Ectodermal cell (in vitro differentiated cells): ENCODE data around the gene PIGL. TPM values are rescaled to one million over a fixed set of nuclear protein-coding genes. Genes with fewer than 3 reads are reported as not detected.
"Not testable (repeated sequence)": the region's sequence is repeated elsewhere in the genome, so short reads cannot be mapped to it uniquely, and the experiment has no call there.

Experiments
- H3K27ac ChIP-seq: 2 replicates; pipeline ENCODE4 v1.7.0; 2013; ENCODE audit warnings: mild to moderate bottlenecking, low read depth, low read length; ENCODE audit not compliant: insufficient read depth, poor library complexity, severe bottlenecking
- H3K27me3 ChIP-seq: 2 replicates; pipeline ENCODE4 v1.7.0; 2013; ENCODE audit warnings: mild to moderate bottlenecking, low read length; ENCODE audit not compliant: insufficient read depth, control insufficient read depth, poor library complexity, severe bottlenecking
- H3K36me3 ChIP-seq: one replicate; pipeline ENCODE4 v1.7.0; 2013; ENCODE audit warnings: low read length; ENCODE audit not compliant: control insufficient read depth, insufficient read depth
- H3K4me1 ChIP-seq: one replicate; pipeline ENCODE4 v1.7.0; 2013; ENCODE audit warnings: low read length; ENCODE audit not compliant: control insufficient read depth, insufficient read depth
- H3K4me3 ChIP-seq: 2 replicates; pipeline ENCODE4 v1.7.0; 2013; ENCODE audit warnings: low read depth, low read length, control low read depth; ENCODE audit not compliant: insufficient read depth
- H3K9me3 ChIP-seq: 2 replicates; pipeline ENCODE4 v1.7.0; 2013; ENCODE audit warnings: mild to moderate bottlenecking, low read length, moderate library complexity; ENCODE audit not compliant: control insufficient read depth
- WGBS, 2 experiments: methylation state at CpG; one replicate each; pipeline ENCODE4 v1.1.7; 2013; ENCODE audit warnings: missing lambda C conversion rate in 2 of 2; 5-methylcytosine and 5-hydroxymethylcytosine counted together
- polyA plus RNA-seq, 4 experiments: library from polyadenylated mRNA; stranded (reverse); fragments of 50-300 nt; gene quantifications; one replicate each; pipeline ENCODE4 v1.2.3, GENCODE V29; 2013

PIGL gene
- polyA plus RNA-seq (2013, experiment 1 of 4) = 33.6 TPM
- polyA plus RNA-seq (2013, experiment 2 of 4) = 31.0 TPM
- 30.5 TPM for polyA plus RNA-seq (2013, experiment 3 of 4)
- 34.9 TPM for polyA plus RNA-seq (2013, experiment 4 of 4)

- Histone ChIP-seq H3K4me1 (peaks cover 7% of the 10 kb centered on the region), H3K27ac (peak within 1 kb of the TSS; percentile 94)
- WGBS, 2 experiments = 1 to 2% methylated on average over 29 of the region's 29 CpGs
These were observed at the start of gene PIGL for GRCh38 chr17:16217002-16217635. TSS of gene PIGL (plus strand) at chr17:16217210. CDS start at chr17:16217227, 17 bp downstream.

GRCh38 chr17:16171613-16172012 is 45.4 kb upstream of the PIGL start:
- H3K4me3 ChIP-seq = no peak overlapping the region
- WGBS, 2 experiments = 95% methylated on average over 7 of the region's 7 CpGs
- no peaks in the 10 kb centered on the region for H3K4me1 ChIP-seq
- H3K36me3 ChIP-seq = no peaks in the 10 kb centered on the region
- no peaks in the 10 kb centered on the region for H3K9me3 ChIP-seq
- H3K27ac ChIP-seq = no peak overlapping the region
- no peaks in the 10 kb centered on the region for H3K27me3 ChIP-seq

More at GRCh38 chr17:16217002-16217635, at the start of gene PIGL:
- no peaks in the 10 kb centered on the region for H3K36me3 ChIP-seq
- no peaks in the 10 kb centered on the region for H3K9me3 ChIP-seq
- no peaks in the 10 kb centered on the region for H3K27me3 ChIP-seq
- H3K4me3 ChIP-seq = peak within 1 kb of the TSS; percentile 92

GRCh38 chr17:16178836-16179235 is 38.2 kb upstream of the PIGL start:
- Histone ChIP-seq H3K27ac (no peak overlapping the region), H3K27me3 (no peaks in the 10 kb centered on the region), H3K4me3 (no peak overlapping the region), H3K36me3 (peaks cover 3% of the 10 kb centered on the region), H3K9me3 (no peaks in the 10 kb centered on the region), H3K4me1 (no peaks in the 10 kb centered on the region)
- WGBS, 2 experiments = 94 to 96% methylated on average over 5 of the region's 5 CpGs

GRCh38 chr17:16181581-16181980 is 35.4 kb upstream of the PIGL start:
- Histone ChIP-seq H3K27ac (no peak overlapping the region), H3K4me1 (no peaks in the 10 kb centered on the region), H3K36me3 (peaks cover 9% of the 10 kb centered on the region), H3K4me3 (no peak overlapping the region), H3K9me3 (no peaks in the 10 kb centered on the region), H3K27me3 (no peaks in the 10 kb centered on the region)
- WGBS, 2 experiments = no CpG with 5 or more reads among the region's 1 CpG

GRCh38 chr17:16187642-16188041 is 29.4 kb upstream of the PIGL start:
- Histone ChIP-seq H3K27me3 (no peaks in the 10 kb centered on the region), H3K4me3 (no peak overlapping the region), H3K9me3 (no peaks in the 10 kb centered on the region), H3K36me3 (peaks cover 5% of the 10 kb centered on the region), H3K4me1 (no peaks in the 10 kb centered on the region), H3K27ac (no peak overlapping the region)
- 94 to 95% methylated on average over 5 of the region's 5 CpGs for WGBS, 2 experiments

GRCh38 chr17:16189791-16190348 is 27.1 kb upstream of the PIGL start:
- Histone ChIP-seq H3K4me3 (no peak overlapping the region), H3K36me3 (peaks cover 10% of the 10 kb centered on the region)

GRCh38 chr17:16190703-16191360 is 26.2 kb upstream of the PIGL start:
- no peaks in the 10 kb centered on the region for H3K4me1 ChIP-seq
- H3K27me3 ChIP-seq = no peaks in the 10 kb centered on the region
- H3K4me3 ChIP-seq = no peak overlapping the region
- WGBS, 2 experiments = 90 to 93% methylated on average over 3 to 4 of the region's 4 CpGs
- H3K36me3 ChIP-seq = peaks cover 10% of the 10 kb centered on the region
- no peak overlapping the region for H3K27ac ChIP-seq
- no peaks in the 10 kb centered on the region for H3K9me3 ChIP-seq

More at GRCh38 chr17:16189791-16190348, 27.1 kb upstream of the PIGL start:
- no peaks in the 10 kb centered on the region for H3K4me1 ChIP-seq
- H3K27me3 ChIP-seq = no peaks in the 10 kb centered on the region
- 91 to 96% methylated on average over 3 of the region's 3 CpGs for WGBS, 2 experiments
- no peaks in the 10 kb centered on the region for H3K9me3 ChIP-seq
- no peak overlapping the region for H3K27ac ChIP-seq

GRCh38 chr17:16191604-16192003 is 25.4 kb upstream of the PIGL start:
- Histone ChIP-seq H3K4me3 (no peak overlapping the region), H3K36me3 (peaks cover 4% of the 10 kb centered on the region), H3K27ac (no peak overlapping the region), H3K9me3 (no peaks in the 10 kb centered on the region), H3K27me3 (no peaks in the 10 kb centered on the region), H3K4me1 (no peaks in the 10 kb centered on the region)
- 94 to 95% methylated on average over 3 of the region's 3 CpGs for WGBS, 2 experiments

- H3K4me1 ChIP-seq, H3K9me3 ChIP-seq, H3K4me3 ChIP-seq, H3K27ac ChIP-seq, H3K36me3 ChIP-seq, H3K27me3 ChIP-seq: not testable (repeated sequence)
- 89 to 100% methylated on average over 2 of the region's 2 CpGs for WGBS, 2 experiments
These were observed 22.6 kb upstream of the PIGL start for GRCh38 chr17:16194307-16194835.

- Histone ChIP-seq H3K27me3 (no peaks in the 10 kb centered on the region), H3K4me1 (peaks cover 4% of the 10 kb centered on the region), H3K36me3 (peaks cover 4% of the 10 kb centered on the region), H3K27ac (no peak overlapping the region), H3K4me3 (no peak overlapping the region), H3K9me3 (no peaks in the 10 kb centered on the region)
- no CpG with 5 or more reads among the region's 1 CpG for WGBS, 2 experiments
These were observed 19.7 kb upstream of the PIGL start for GRCh38 chr17:16197276-16197675.
